T-helper 1 cell treated with Interleukin-12 subunit alpha and Interleukin-12 subunit beta and Interleukin-4 antibody, amounts not matched to agents 30 ng/mL and 1 ng/mL, for 36 hours (primary cell): ENCODE measurements around the gene SLC35G2. TPM values are rescaled to one million over a fixed set of nuclear protein-coding genes. Genes with fewer than 3 reads are reported as not detected.
"Not testable (repeated sequence)": the region's sequence is repeated elsewhere in the genome, so short reads cannot be mapped to it uniquely, and the experiment has no call there.

Experiments used
- intact Hi-C: fragments of 100-400 bp; cut with micrococcal nuclease; formaldehyde crosslinking; loops from one replicate; pipeline ENCODE4 v1.15.1; 2024
- total RNA-seq: library from RNA; stranded (reverse); gene quantifications from 2 replicates; pipeline ENCODE4 v1.2.3, GENCODE V29; 2022

Gene SLC35G2
- total RNA-seq, 1 donor from 2014 or later: 0.91 TPM

- intact Hi-C loops: no loop called here
Observed at GRCh38 chr3:136831461-136831860, 12.5 kb downstream of the SLC35G2 start.

- intact Hi-C loops: loop anchor here (5.0 kb wide), 1 partner anchor 48 kb away; no protein-coding TSS in a partner anchor
Observed at GRCh38 chr3:136835089-136835812, 16.3 kb downstream of the SLC35G2 start.

GRCh38 chr3:136835813-136836510, 17.0 kb downstream of the SLC35G2 start:
- intact Hi-C loops: loop anchor here (5.0 kb wide), 1 partner anchor 49 kb away; no protein-coding TSS in a partner anchor

- intact Hi-C loops: loop anchor here (5.0 kb wide), 1 partner anchor 49 kb away; no protein-coding TSS in a partner anchor
Observed at GRCh38 chr3:136836511-136837156, 17.7 kb downstream of the SLC35G2 start.

GRCh38 chr3:136838641-136839555, 20.0 kb downstream of the SLC35G2 start:
- intact Hi-C loops: loop anchor here (1.0 to 5.0 kb wide), 3 partner anchors 20 to 52 kb away; partner anchors contain the start of genes NCK1 and SLC35G2

DNA sequence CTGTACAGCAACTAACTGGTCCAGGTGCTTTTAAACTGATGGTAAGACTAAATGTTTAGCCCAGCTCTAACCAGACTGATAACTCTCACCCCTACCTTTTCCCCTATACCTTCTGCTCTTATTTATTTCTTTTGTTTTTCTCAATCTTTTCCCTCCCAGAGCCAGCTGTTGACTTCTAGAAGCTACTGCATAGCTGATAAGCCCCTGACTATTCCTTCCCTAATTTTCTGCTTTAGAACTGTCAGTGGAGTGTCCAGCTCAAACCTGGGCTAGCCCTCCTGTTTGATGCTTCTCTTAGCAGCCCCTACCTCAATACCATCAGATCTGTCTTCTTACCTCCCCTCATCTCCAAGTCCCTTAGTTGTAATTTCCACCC, 20.6 kb downstream of the SLC35G2 start:
- intact Hi-C loops: loop anchor here (1.0 to 5.0 kb wide), 3 partner anchors 21 to 52 kb away; partner anchors contain the start of genes NCK1 and SLC35G2

GRCh38 chr3:136840252-136840651, 21.3 kb downstream of the SLC35G2 start:
- intact Hi-C loops: no loop called here

DNA sequence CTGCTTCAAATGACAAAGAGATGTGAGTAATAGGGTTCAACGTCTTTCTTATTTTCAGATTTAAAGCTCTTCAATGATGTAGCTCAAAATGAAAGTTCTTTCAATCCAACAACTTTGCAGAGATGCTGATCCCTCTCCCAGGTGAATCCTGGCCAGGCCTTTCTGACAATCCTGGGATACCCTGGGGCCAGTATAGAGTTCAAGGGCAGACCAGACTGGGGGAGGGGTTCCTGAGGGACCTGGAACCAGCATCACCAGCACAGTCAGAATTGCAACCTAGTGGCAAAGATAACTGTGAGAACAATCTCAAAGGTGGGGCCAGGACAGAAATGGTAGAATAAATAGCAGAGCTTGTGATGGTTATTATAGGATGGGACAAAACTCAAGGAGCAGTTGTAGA, 23.4 kb downstream of the SLC35G2 start:
- intact Hi-C loops: no loop called here

GRCh38 chr3:136844724-136845123, 25.8 kb downstream of the SLC35G2 start:
- intact Hi-C loops: no loop called here

- intact Hi-C loops: no loop called here
Observed at GRCh38 chr3:136852180-136852579, 33.3 kb downstream of the SLC35G2 start.

- intact Hi-C loops: no loop called here
Observed at GRCh38 chr3:136856665-136857064, 37.7 kb downstream of the SLC35G2 start.

- intact Hi-C loops: no loop called here
Observed at GRCh38 chr3:136858381-136858780, 39.5 kb downstream of the SLC35G2 start.

GRCh38 chr3:136860541-136860940, 41.6 kb downstream of the SLC35G2 start:
- intact Hi-C loops: loop anchor here (5.0 kb wide), 2 partner anchors 1312 to 1327 kb away; partner anchors contain the start of genes ARMC8 and DBR1

DNA sequence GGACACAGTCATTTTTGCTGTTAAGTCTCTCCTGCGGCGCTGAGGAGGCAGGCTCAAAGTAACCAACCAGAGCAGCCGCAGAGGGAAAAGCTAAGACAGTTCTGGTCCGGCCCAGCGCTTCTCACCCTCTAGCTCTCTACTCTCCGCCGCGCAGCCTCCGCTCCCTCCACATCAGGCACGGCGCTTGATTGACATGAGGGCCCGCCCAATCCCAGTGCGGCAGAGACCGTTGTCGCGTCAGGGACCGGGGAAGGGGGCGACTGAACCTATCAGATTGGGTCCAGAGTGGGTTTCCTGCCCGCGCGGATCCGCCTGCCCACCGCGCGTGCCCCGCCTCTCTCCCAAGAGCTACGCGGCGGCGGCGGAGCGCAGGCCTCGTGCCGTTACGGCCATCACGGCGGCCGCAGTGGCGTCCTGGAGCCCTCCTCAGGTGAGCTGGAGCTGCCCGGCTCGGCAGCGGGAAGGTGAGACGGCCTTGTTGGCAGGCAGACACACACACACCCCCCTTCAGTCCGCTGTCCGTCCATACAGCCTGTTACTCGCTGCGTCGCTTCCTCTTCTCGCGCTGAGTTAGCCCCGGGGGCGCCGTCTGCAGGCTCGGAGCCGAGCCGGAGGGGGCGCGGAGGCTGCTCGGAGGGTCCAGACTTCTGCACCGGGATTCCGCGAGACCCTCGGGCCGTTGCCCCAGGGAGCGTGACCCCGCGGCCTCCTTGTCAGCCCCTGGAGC, 43.1 kb downstream of the SLC35G2 start, which contains the start of gene NCK1:
NCK1 (plus strand) TSS at position 319 of the 727 bp plus-strand sequence. CDS start 65,794 bp downstream, outside the sequence.
- intact Hi-C loops: loop anchor here (1.0 to 5.0 kb wide), 13 partner anchors 23 to 1325 kb away; partner anchors contain the start of genes ARMC8, DBR1, MSL2 and PCCB

DNA sequence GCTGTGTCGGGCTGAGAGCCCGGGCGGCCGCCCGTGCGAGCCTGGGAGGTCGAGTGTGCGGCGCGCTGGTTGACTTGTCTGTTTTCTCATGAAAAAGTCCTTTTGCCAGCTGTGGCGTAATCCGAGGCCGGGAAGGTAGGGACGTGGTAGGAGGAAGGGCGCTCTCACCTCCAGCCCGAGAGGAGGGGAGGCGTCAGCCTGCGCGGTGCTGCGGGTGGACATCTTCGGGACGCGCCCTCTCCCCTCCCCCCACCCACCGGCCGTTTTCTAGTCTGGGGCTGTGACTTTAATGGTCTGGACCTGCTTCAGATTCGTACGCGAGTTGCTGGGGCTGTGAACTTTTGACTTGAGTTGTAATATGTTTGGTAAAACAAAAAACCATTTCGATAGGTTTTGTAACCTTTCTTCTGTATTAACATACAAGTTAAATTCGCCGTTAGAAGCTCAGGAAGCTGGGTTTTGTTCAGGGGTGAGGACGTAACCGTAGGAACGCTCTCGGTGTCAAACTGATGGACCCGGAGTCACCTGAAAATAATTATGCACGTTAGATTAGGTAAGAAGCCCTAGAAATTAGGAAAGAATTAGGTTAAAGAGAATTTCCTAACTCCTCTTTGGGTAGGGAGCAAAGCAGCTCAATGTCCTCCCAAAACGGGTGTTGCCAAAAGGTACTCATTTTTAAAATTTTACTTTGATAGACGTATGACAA, 43.8 kb downstream of the SLC35G2 start:
- intact Hi-C loops: loop anchor here (1.0 to 5.0 kb wide), 13 partner anchors 23 to 1325 kb away; partner anchors contain the start of genes ARMC8, DBR1, MSL2 and PCCB

DNA sequence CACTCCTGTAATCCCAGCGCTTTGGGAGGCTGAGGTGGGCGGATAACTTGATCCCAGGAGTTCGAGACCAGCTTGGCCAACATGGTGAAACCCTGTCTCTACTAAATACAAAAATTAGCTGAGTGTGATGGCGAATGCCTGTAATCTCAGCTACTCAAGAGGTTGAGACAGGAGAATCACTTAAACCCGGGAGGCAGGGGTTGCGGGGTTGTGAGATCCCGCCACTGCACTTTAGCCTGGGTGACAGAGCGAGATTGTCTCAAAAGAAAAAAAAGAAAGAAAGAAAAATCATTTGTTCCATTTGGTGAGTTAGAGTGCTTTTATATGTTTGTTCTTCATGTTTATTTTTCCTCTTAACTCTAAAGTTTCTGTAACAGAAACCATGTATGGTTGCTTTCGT, 50.4 kb downstream of the SLC35G2 start:
- intact Hi-C loops: no loop called here

DNA sequence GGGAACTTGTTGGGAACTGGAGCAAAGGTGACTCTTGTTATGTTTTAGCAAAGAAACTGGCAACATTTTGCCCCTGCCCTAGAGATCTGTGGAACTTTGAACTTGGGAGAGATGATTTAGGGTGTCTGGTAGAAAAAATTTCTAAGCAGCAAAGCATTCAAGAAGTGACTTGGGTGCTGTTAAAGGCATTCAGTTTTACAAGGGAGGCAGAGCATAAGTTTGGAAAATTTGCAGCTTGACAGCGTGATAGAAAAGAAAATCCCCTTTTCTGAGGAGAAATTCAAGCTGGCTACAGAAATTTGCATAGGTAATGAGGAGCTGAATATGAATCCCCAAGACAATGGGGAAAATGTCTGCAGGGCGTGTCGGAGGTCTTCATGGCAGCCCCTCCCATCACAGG, 53.3 kb downstream of the SLC35G2 start:
- intact Hi-C loops: not testable (repeated sequence)

DNA sequence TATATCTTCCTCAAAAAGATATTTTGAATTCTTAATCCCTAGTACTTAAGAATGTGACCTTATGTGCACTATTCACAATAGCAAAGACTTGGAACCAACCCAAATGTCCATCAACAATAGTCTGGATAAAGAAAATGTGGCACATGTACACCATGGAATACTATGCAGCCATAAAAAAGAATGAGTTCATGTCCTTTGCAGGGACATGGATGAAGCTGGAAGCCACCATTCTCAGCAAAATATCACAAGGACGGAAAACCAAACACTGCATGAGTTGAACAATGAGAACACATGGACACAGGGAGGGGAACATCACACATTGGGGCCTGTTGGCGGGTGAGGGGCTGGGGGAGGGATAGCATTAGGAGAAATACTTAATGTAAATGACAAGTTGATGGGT, 60.6 kb downstream of the SLC35G2 start:
- intact Hi-C loops: not testable (repeated sequence)

DNA sequence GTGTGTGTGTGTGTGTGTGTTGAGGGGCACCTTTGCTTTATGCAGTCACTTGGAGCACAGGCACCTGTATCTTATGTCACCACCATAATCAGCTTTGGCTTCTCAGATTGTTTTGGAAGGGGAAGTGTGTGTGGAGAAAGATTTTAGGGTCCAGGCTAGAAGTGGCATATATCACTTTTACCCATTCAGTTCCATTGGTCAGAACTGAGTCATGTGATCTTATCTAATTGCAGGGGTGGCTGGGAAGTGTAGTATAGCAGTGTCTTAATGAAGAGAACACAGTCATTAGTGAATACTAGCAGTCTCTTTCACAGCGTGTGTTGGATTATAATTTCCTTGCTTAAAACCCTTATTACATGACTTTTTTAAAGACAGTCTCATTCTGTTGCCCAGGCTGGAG, 63.6 kb downstream of the SLC35G2 start:
- intact Hi-C loops: no loop called here
